ENCODE data around the gene RBPJ.
"Not testable (repeated sequence)": the region's sequence is repeated elsewhere in the genome, so short reads cannot be mapped to it uniquely, and the experiment has no call there.

Gene RBPJ

GRCh38 chr4:26302031-26302899 lies 18.5 kb upstream of the RBPJ start:
- no peak for DNase-seq (ENCODE audit: low read depth)

- DNase-seq (ENCODE audit: low read depth) = no peak
These were observed 17.8 kb upstream of the RBPJ start for GRCh38 chr4:26303008-26303407.

- DNase-seq (ENCODE audit: low read depth) = no peak
These were observed 13.6 kb upstream of the RBPJ start for GRCh38 chr4:26307037-26307800.

- no peak for DNase-seq (ENCODE audit: low read depth)
These were observed 12.2 kb upstream of the RBPJ start for GRCh38 chr4:26308568-26308967.

- no peak for DNase-seq (ENCODE audit: low read depth)
These were observed 10.6 kb upstream of the RBPJ start for GRCh38 chr4:26310264-26310663.

- DNase-seq (ENCODE audit: low read depth) = no peak
These were observed 9.2 kb upstream of the RBPJ start for GRCh38 chr4:26311633-26312032.

- not testable (repeated sequence) for DNase-seq (ENCODE audit: low read depth)
These were observed 5.4 kb upstream of the RBPJ start for GRCh38 chr4:26315316-26315932.

GRCh38 chr4:26317766-26318165 lies 3.0 kb upstream of the RBPJ start:
- no peak for DNase-seq (ENCODE audit: low read depth)

- DNase-seq (ENCODE audit: low read depth) = peak; percentile 91
These were observed 1.3 kb upstream of the RBPJ start for GRCh38 chr4:26319467-26319948.

- DNase-seq (ENCODE audit: low read depth) = no peak
These were observed 771 bp upstream of the RBPJ start for GRCh38 chr4:26319949-26320537.

GRCh38 chr4:26321373-26322221 lies 783 bp downstream of the RBPJ start:
- no peak for DNase-seq (ENCODE audit: low read depth)

GRCh38 chr4:26322346-26322745 lies 1.5 kb downstream of the RBPJ start:
- no peak for DNase-seq (ENCODE audit: low read depth)

GRCh38 chr4:26323821-26324220 lies 3.0 kb downstream of the RBPJ start:
- DNase-seq (ENCODE audit: low read depth) = no peak

- DNase-seq (ENCODE audit: low read depth) = no peak
These were observed 4.4 kb downstream of the RBPJ start for GRCh38 chr4:26325191-26325590.

GRCh38 chr4:26326791-26327190 lies 6.0 kb downstream of the RBPJ start:
- DNase-seq (ENCODE audit: low read depth) = no peak

- no peak for DNase-seq (ENCODE audit: low read depth)
These were observed 9.5 kb downstream of the RBPJ start for GRCh38 chr4:26330186-26330787.

GRCh38 chr4:26330946-26331345 lies 10.1 kb downstream of the RBPJ start:
- DNase-seq (ENCODE audit: low read depth) = no peak

- no peak for DNase-seq (ENCODE audit: low read depth)
These were observed 10.7 kb downstream of the RBPJ start for GRCh38 chr4:26331380-26331950.

GRCh38 chr4:26334366-26334765 lies 13.6 kb downstream of the RBPJ start:
- no peak for DNase-seq (ENCODE audit: low read depth)

GRCh38 chr4:26337612-26338011 lies 16.8 kb downstream of the RBPJ start:
- DNase-seq (ENCODE audit: low read depth) = no peak
